ENCODE measurements around the gene ILDR2. TPM values are rescaled to one million over a fixed set of nuclear protein-coding genes. Genes with fewer than 3 reads are reported as not detected.
"Not testable (repeated sequence)": the region's sequence is repeated elsewhere in the genome, so short reads cannot be mapped to it uniquely, and the experiment has no call there.

ILDR2 gene
- total RNA-seq, 1 experiment from 2014 or later = not detected

- peak; percentile 46 for TF ChIP-seq CTCF (conservative IDR thresholded peaks at IDR 0.05; ENCODE audit: low read depth, low read length)
- TF ChIP-seq EZH2 (IDR thresholded peaks at IDR 0.05; ENCODE audit: borderline replicate concordance, low read depth, low read length, poor library complexity, severe bottlenecking) = no peak
- no peak for DNase-seq (ENCODE audit: low spot score)
- intact Hi-C loops (cut with micrococcal nuclease; ENCODE audit: unreplicated experiment) = no loop called here
- Histone ChIP-seq H3K4me3 (ENCODE audit: low read depth, low read length, poor library complexity, severe bottlenecking) (no peak overlapping the region), H3K36me3 (ENCODE audit: insufficient read depth, low read length, poor library complexity, severe bottlenecking) (no peaks in the 10 kb centered on the region), H3K27ac (ENCODE audit: low read depth, low read length, poor library complexity, severe bottlenecking) (no peak overlapping the region), H3K4me1 (ENCODE audit: insufficient read depth, low read length, poor library complexity, severe bottlenecking) (no peaks in the 10 kb centered on the region), H3K9me3 (ENCODE audit: low read depth, low read length, poor library complexity, severe bottlenecking) (no peaks in the 10 kb centered on the region), H3K27me3 (replicated peaks; ENCODE audit: insufficient read depth, low read depth, low read length, poor library complexity) (peaks cover 41% of the 10 kb centered on the region)
- no TSS peak for BruUV-seq (replicated peaks)
- ChIA-PET CTCF (no interaction called here), POLR2A (ENCODE audit: low non-redundant PET) (no interaction called here)
Measured at GRCh38 chr1:166884040-166884642, 91.2 kb downstream of the ILDR2 start.

GRCh38 chr1:166882893-166883292 lies 92.4 kb downstream of the ILDR2 start:
- Histone ChIP-seq H3K27me3 (replicated peaks; ENCODE audit: insufficient read depth, low read depth, low read length, poor library complexity) (peaks cover 40% of the 10 kb centered on the region), H3K4me1 (ENCODE audit: insufficient read depth, low read length, poor library complexity, severe bottlenecking) (no peaks in the 10 kb centered on the region), H3K27ac (ENCODE audit: low read depth, low read length, poor library complexity, severe bottlenecking) (no peak overlapping the region), H3K9me3 (ENCODE audit: low read depth, low read length, poor library complexity, severe bottlenecking) (no peaks in the 10 kb centered on the region), H3K4me3 (ENCODE audit: low read depth, low read length, poor library complexity, severe bottlenecking) (no peak overlapping the region), H3K36me3 (ENCODE audit: insufficient read depth, low read length, poor library complexity, severe bottlenecking) (no peaks in the 10 kb centered on the region)
- no peak for TF ChIP-seq EZH2 (IDR thresholded peaks at IDR 0.05; ENCODE audit: borderline replicate concordance, low read depth, low read length, poor library complexity, severe bottlenecking)
- TF ChIP-seq CTCF (conservative IDR thresholded peaks at IDR 0.05; ENCODE audit: low read depth, low read length) = no peak
- no TSS peak for BruUV-seq (replicated peaks)
- ChIA-PET CTCF (no interaction called here), POLR2A (ENCODE audit: low non-redundant PET) (no interaction called here)
- intact Hi-C loops (cut with micrococcal nuclease; ENCODE audit: unreplicated experiment) = no loop called here
- no peak for DNase-seq (ENCODE audit: low spot score)

- CTCF ChIA-PET = interaction anchor here (1.0 kb wide), 1 partner anchor 342 kb away, joined by 10 read pairs; the partner anchor contains the start of gene POU2F1
- POLR2A ChIA-PET (ENCODE audit: low non-redundant PET); H3K27ac ChIP-seq (ENCODE audit: low read depth, low read length, poor library complexity, severe bottlenecking); H3K36me3 ChIP-seq (ENCODE audit: insufficient read depth, low read length, poor library complexity, severe bottlenecking); H3K4me3 ChIP-seq (ENCODE audit: low read depth, low read length, poor library complexity, severe bottlenecking); H3K4me1 ChIP-seq (ENCODE audit: insufficient read depth, low read length, poor library complexity, severe bottlenecking); H3K27me3 ChIP-seq (replicated peaks; ENCODE audit: insufficient read depth, low read depth, low read length, poor library complexity); H3K9me3 ChIP-seq (ENCODE audit: low read depth, low read length, poor library complexity, severe bottlenecking); intact Hi-C loops (cut with micrococcal nuclease; ENCODE audit: unreplicated experiment); BruUV-seq (replicated peaks); DNase-seq (ENCODE audit: low spot score): not testable (repeated sequence)
Measured at GRCh38 chr1:166878173-166878917, 97.0 kb downstream of the ILDR2 start.

All from A673 (cell line).